Embryonic facial prominence (tissue), 1 donor: Measurements from ENCODE around the gene EPS8L3.
"Not testable (repeated sequence)": the region's sequence is repeated elsewhere in the genome, so short reads cannot be mapped to it uniquely, and the experiment has no call there.

Experiments
- DNase-seq: peaks from one replicate; pipeline ENCODE4 v3.0.0-alpha.2; 2016; ENCODE audit errors: extremely low spot score

The EPS8L3 gene

DNA sequence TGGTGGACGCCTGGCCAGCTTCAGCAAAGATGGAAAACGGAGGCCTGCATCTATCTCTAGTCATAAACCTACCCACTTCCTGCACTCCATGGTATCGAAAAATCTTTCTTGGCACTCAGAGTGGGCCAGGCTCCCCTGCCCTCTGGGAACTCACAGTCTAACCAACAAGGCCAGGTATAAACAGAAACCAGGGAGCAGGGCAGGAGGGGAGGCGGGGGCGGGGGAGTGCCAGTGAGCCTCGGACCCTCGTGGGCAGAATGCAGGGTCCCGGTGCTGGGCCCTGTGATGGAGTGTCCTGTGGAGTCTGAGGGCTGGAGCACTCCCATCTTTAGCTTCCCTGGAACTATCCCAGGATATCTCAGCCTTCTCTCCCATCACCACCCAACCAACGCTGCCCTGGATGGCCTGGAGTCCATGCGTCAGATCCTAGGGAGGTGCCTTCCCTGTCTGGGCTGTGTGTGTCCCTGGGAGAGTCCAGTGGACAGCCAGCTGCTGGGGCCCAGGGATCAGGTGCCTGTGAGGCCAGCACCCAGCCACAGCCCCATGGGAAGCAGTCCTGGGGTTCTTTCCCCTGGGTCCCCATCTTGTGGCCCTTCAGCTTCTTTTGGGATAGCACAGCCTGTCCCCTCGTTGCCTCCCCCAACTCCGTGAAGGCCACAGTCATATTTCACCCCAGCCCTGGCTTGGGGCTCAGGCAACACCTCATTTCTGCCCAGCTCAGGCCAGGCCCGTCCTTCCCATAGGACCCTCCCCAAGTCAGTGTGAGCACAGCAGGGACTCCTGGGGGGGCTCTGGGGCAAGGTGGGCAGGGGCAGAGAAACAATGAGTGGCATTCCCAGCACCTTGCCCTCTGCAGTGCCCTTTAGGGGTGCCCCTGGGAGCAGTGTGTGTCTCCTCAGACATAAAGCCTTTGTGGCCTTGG is 1.1 kb upstream of the EPS8L3 start:
- no peak for DNase-seq

DNA sequence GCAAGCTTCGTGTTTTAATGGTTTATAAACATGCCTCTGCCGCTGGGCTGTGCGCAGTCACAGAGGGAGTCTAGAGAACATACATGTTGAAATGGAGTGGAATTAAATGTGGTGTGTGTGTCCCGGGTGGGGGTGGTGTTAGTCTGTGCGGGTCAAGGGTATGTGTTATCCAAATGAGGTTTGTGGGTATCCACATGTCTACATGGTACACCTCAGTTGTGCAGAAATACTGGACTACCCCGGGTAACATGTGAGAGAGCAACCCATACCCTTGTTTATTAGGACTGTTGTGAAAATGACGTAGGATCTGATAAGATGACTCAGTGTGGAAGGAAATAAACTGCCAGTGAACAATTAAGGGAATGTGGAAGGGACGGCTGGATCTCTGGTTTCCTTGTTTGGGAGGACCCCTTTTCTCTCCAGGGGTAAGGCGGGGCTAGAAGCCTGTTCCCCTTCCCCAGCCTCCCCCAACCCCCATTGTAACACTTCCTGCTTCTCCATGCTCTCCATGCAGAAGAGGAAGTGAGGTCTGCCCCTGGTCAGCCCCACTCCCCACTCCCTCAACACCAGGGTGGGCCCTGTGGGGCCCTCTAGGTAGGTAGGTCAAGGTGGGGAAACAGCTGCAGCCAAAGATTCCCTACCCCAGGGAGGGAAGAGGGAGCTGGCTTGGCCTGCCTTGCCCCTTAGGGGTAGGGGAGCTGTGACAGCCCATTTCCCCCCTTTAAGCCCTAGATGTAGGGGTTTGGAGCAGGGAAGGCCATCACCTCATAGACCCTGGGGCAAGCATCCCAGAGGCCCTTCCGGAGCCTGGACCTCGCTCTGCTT is 690 bp downstream of the EPS8L3 start:
- DNase-seq = no peak

DNA sequence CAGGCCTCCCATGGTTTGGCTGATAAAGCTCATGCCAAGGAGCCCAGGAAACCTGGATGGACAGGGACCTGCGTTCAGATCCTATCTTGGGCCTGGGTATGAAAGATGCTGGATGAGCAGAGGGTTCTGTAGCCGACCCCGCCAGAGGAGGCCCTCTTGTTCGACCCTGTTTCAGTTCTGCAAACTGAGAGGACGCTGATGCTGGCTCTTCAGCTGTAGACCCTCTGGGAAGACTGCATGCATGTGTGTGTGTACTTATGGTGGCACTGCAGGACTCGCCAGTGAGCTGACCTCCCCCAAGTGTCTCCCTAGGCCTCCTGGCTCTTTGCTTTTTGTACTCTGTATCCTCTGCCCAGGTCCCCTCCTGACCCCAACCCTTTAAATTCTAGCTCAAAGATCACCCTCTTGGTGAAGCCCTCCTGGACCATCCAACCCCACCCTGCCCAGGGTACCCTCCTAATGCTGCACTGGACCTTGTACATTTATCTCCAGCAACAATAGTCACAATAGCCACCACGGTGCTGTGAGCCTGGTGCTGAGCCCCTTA is 1.6 kb downstream of the EPS8L3 start:
- no peak for DNase-seq

DNA sequence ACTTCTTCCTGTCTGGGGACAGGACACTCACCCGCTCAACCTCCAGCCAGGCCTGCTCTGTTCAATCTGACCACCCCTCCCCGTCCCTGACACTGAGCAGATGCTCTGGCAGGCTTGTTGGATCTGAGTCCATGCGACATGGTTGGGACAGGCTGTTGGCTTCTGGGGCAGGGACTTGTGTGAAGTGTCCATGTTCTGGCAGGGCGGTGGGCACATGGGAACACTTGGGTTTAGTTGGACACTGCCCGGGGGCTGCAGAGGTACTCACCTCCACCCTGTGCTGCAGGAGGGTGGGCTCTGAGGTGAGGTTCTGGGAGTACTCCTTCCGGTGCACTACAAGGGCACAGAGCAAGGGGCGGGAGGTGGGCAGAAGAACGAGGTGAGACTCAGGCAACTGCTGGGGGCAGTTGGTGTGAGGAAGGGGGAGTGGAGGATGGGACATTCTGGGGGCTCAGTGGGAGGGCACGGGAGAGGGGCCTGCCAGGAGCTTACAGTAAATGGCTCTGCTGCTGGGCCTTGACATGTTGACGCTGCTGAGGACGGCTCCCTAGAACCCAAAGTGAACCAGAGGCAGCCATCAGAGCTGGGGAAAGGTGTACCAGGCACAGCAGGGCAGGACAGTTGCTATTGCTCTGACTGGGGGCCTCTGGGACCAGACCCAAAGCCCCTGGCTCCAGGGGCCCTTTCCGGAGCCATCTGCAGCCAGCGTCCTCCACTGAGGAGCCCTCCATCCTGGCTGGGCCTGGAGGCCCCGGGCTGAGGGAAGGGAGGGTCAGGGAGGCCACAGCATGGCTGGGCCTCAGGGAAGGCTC is 2.3 kb downstream of the EPS8L3 start:
- DNase-seq = no peak

DNA sequence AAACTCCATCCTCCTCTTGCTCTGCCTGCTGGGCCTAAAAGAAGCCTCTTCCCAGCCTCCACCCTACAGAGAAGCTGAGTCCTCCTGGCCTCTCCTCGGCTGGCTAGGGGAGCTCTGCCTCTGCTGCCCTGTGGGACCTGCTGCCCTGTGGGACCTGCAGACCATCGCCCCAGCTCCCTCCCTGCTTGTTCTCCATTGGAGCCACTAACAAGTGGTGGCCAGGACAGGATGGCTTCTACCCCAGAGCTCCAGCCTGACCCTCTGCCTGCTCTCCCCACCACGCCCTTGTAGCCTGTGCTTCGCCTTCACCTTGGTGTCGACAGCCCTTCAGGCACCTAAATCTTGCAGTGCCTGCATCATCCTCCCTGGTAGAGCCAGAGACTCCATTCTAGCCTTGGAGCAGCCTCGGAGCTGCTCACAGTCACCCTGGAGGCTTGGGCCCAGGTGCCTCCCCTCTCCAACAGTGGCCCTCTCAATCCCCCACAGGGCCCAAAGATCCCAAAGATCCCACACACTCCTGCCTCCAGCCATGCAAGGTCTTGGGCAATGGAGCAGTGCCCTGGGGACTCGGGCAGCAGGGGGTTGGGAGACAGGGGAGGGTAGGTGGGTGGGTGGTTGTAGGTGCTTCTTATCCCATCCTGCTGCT is 3.0 kb downstream of the EPS8L3 start:
- no peak for DNase-seq

DNA sequence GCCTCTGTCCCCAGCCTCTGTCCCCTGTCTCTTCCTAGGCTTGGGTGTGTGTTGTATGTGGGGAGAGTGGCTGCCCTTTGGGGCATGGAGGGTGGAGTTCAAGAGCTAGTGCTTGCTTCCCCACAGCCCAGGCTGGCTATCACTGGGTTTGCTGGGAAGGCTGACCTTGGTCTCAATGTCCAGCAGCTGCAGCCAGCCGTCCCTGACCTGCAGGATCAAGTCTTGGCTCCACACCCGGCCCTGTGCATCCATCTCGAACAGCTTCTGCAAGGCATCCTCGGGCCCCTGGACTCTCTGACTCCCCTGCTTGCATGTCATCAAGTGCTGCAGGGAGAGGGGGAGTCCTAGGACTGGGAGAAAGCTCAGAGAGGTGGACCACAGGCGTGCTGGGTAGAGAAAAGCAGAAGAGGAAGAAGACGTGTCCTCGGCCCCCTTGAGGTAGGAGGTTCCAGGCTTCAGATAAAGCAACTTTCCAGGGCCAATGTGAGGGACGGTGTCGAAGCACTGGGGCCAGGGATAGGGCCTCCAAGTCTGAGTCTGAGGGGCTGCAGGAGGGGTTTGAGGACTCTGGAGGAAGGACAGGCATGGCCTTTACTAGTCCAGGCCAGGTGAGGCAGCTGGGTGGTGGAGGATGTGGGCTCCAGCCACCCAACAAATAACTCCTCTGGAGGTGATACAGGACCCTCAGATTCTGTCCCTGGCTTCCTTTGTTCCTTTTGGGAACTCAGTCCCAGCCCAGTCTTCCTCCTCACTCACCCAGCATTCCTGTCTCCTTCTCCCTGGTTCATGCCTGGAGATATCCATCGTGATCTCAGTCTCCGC is 4.0 kb downstream of the EPS8L3 start:
- no peak for DNase-seq

DNA sequence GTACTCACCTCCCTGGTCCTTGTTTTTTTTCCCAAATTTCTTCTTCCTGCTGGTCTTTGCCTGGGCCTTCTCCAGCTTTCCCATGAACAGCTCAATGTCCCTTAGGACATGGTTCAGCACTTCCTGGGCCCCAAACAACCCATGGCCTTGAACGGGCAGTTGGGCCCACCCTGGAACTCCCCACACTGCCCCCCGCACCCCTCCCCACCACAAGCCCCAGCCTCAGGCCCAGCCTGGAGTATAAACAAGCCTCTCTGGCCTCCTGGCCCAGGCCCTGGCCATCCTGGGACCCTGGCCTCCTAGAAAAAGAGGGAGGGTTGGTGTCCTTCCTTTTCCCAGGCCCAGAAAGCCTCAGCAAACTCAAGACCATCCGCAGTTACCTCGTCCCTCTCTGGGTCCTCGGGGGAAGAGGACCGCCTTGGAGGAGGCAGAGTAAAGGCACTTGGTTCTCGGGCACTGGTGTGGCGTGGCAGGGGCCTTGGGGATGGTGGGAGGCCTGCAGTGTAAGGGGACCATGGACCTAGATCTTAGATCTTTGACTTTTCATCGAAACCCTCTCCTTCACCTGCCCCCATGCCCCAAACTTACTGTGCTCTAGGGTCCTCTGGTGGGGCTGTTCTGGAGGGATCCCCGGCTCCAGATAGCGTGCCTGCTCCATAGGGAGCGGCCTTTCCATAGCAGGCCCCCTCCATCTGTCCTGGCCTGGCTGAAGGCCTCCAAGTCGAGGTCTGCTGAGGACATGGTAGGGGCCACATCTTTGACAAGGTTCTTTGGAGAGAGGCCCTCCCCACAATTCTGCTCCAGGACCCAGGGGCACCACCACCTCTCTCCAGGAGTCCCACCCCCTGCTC is 5.6 kb downstream of the EPS8L3 start:
- no peak for DNase-seq

DNA sequence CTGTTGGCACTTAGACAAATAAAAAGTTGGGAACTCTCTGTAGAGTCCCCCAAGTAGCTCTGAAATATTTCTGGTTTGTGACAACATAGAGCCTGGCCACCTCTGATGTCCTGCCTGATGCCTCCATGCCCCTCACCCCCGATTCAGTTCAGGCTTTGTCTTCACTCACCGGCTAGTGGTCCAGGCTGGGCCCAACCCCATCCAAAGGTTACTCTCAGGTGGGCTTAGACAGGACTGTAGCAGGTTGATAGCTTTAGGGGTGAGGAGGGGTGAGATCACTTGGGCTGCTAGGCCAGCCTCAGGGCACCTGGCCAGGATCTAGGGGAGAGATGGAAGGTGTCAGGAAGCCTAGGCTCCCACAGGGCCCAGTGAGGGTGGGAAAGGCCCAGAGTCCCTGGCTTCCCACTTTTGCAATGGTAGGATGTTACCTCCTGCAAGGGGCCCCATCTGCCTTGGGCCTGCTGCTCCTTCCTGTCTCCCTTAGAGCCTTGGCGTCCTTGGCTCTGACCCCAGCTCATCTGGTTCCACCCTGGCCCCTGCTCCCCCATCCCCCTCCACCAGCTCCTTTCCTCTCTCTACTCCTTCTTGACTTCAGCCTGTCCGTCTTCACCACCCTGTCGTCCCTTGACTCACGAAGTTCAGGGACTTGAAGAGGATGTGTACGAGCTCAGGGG is 6.7 kb downstream of the EPS8L3 start:
- no peak for DNase-seq

DNA sequence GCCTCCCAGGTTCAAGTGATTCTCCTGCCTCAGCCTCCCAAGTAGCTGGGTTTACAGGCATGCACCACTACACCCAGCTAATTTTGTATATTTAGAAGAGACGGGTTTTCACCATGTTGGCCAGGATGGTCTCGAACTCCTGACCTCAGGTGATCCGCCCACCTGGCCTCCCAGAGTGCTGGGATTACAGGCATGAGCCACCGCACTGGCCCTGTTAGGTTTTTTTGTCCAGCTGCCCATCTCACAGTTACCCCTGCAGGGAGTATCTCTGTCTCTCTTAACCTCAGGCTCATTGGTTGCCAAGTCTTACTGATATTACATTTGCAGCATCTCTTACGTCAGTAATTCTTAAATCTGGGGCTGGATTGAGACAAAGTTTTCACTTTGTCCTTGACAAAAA is 7.4 kb downstream of the EPS8L3 start:
- DNase-seq = not testable (repeated sequence)

DNA sequence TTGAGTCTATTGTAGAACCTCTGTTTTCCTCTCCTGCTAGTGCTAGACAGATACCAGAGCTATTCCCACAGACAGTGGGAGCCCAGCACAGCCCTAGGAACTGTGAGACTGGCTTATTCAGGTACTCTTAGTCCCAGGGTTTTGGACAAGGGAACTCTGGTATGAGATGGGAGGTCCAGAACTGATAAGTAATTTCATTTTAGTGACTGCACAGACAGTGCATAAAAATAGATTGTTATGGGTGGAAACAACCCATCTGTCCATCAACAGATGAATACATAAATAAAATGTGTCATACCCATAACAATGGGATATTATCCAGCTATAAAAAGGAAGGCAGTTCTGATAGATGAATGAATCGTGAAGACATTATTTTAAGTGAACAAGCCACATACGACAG is 9.0 kb downstream of the EPS8L3 start:
- no peak for DNase-seq

DNA sequence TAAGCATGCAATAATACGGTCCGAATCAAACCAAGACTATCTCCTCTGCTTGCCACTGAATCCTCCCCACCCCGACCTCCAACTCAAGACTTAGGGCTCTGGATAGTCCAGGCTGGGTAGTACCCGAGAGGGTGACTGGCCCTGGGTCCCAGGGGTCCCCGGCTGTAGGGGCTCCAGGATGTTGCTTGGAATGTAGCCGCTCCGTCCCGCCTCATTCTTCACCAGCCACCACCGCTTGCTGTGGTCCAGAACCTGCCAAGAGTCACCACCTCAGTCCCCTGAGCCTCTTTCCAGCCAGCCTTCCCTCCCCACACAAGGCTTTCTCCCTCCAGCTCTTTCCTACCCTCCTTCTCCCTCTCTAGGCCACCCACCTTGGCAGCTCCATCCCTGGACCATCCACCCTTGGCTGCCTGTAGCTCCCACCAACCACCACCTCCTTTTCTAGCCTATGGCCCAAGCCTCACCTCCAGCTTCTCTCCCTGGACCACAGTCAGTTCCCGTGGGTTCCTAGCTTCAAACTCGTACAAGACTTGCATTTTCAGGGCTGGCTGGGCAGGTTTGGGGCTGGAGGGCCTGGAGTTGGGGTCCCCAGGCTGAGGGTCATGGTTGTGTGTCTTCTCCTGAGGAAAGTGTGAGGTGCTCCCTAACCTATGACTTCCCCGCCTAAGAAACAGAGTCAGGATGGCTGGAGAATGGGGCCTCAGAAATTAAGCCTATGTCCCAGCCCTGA is 12.0 kb downstream of the EPS8L3 start:
- no peak for DNase-seq

DNA sequence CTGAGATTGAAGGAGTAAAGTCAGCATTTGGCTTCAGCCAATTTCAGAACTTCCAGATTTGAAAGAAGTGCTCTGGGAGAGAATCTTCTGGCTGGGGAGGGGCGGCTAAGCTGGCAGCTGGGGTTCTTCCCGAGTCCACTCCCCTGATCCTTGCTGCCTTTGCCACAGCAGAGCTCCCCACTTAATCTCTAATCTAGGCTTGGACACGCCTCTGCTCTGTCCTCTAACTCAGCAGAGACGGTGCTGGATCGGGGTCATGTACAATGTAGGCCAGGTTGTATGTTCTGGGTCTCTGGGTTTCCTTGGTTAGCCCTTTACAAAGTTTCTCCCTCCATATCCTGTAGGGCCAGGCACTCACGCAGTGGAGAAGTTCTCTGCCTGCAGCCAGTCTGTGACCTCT is 12.8 kb downstream of the EPS8L3 start:
- no peak for DNase-seq

DNA sequence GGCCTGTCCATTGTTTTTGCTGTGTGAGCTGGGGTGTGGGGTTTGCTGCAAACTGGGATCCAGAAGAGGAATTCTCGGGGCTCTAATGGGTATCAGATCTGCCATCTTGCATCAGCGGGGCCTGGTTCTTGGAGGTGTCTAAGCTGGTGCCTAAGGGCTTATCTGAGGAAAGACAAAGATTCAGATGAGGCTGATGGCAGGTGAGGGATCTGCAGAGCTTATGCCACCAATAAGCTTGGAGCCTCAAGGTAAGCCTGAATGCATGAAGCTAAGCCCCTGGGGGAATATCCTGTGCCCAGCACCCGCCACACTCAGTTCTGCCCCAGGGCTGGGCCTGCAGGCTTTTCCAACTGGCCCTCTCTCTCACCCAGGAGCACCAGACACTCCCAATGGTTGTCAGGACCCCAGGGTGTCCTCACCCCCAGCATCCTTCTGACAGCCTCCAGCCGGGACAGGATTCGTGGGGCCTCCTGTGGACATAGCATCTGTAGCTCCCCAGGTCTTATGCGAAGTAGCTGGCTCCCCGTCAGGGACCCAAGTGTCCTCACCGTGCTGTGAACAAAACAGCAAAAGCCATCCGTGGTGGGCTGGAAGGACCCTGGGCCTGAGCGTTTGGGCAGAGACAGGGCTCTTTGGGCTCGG is 13.4 kb downstream of the EPS8L3 start:
- DNase-seq = no peak

DNA sequence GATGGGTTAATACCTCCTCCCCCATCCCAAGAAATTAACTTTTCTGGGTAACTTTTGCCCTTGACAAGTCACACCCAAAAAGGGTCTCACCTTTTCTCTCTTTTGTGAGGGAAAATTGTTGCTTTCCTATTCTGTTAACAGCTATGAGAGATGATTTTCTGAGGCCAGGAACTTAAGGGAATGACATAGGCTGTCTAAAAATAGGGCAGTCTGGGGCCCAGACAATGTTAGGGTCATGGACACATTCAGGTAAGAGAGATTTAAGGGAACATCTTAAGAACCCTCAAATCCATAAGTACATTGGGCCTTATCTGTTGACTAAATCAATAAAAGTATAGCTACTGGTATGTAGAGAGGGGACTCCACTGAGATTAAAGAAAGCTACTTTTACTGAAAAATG is 14.5 kb downstream of the EPS8L3 start:
- no peak for DNase-seq

DNA sequence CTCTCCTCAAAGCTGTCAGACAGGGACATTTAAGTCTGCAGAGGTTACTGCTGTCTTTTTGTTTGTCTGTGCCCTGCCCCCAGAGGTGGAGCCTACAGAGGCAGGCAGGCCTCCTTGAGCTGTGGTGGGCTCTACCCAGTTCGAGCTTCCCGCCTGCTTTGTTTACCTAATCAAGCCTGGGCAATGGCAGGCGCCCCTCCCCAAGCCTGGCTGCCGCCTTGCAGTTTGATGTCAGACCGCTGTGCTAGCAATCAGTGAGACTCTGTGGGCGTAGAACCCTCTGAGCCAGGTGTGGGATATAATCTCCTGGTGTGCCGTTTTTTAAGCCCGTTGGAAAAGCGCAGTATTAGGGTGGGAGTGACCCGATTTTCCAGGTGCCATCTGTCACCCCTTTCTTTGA is 15.4 kb downstream of the EPS8L3 start:
- DNase-seq = not testable (repeated sequence)

DNA sequence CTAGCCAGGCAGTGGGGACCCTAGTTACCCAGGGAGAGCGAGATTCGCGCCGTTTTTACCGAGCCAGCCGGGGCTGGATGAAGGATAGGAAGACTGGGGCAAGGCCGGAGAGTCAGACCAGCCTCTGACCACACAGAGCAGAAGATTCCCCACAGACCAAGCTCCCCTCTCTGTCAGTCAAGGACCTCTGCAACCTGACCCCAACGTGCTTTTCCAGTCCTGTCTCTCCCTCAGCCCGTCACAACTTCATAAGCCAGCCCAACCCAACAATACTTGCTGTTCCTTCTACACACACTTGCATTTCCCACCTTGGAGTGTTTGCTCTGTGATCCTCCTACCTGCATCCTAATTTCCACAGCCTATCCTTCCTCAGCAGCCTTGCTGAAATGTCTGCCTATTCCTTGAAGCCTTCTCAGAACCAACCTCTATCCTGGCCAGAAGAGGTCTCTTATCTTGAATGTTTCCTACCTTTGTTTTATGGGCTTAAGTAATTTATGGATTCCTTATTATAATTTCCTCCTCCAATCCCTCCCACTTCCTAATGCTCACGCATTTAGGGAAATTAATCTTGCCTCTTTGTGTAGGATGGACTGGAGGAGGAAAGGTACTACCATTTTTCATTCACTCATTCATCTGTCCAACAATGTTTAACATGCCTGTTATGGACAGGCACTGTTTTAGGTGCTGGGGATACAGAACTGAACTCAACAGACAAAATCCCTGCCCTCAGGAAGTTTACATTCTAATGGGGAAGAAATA is 22.9 kb downstream of the EPS8L3 start, which contains the start of gene GSTM3:
Gene GSTM3 (minus strand): TSS at position 424 of the 759 bp plus-strand sequence. CDS start 751 bp downstream, outside the sequence.
- peak; percentile 7 for DNase-seq
